IPS-15b (cell line): Measurements from ENCODE around the gene RPL19.
A peak's percentile ranks its signal among the peaks of the same experiment; 100 is the strongest.

Experiments
- H3K27me3 ChIP-seq: one replicate; pipeline ENCODE4 v1.6.1; 2013; ENCODE audit warnings: low read length; ENCODE audit not compliant: control insufficient read depth, insufficient read depth
- H3K36me3 ChIP-seq: one replicate; pipeline ENCODE4 v1.6.1; 2013; ENCODE audit warnings: low read length; ENCODE audit not compliant: control insufficient read depth, insufficient read depth
- H3K4me1 ChIP-seq: one replicate; pipeline ENCODE4 v1.6.1; 2013; ENCODE audit warnings: mild to moderate bottlenecking, low read length; ENCODE audit not compliant: control insufficient read depth, insufficient read depth
- H3K4me3 ChIP-seq: one replicate; pipeline ENCODE4 v1.5.1; 2013; ENCODE audit warnings: low read depth, low read length
- H3K9ac ChIP-seq: one replicate; pipeline ENCODE4 v1.6.1; 2013; ENCODE audit warnings: low read depth, mild to moderate bottlenecking, low read length
- H3K9me3 ChIP-seq: one replicate; pipeline ENCODE4 v1.6.1; 2013; ENCODE audit warnings: mild to moderate bottlenecking, low read length; ENCODE audit not compliant: control insufficient read depth, insufficient read depth

Gene RPL19

GRCh38 chr17:39221572-39221971, 21.5 kb downstream of the RPL19 start:
- Histone ChIP-seq H3K9me3 (no peaks in the 10 kb centered on the region), H3K4me1 (peaks cover 10% of the 10 kb centered on the region), H3K9ac (no peak overlapping the region), H3K4me3 (no peak overlapping the region), H3K27me3 (peaks cover 55% of the 10 kb centered on the region), H3K36me3 (no peaks in the 10 kb centered on the region)

- peaks cover 54% of the 10 kb centered on the region for H3K27me3 ChIP-seq
These were observed 22.1 kb downstream of the RPL19 start for GRCh38 chr17:39222151-39222550.

GRCh38 chr17:39222866-39223834, 23.1 kb downstream of the RPL19 start:
- peak overlapping the region; percentile 62 for H3K4me3 ChIP-seq
- H3K9ac ChIP-seq = no peak overlapping the region
- no peaks in the 10 kb centered on the region for H3K9me3 ChIP-seq
- peaks cover 47% of the 10 kb centered on the region for H3K27me3 ChIP-seq
- H3K4me1 ChIP-seq = peaks cover 10% of the 10 kb centered on the region
- no peaks in the 10 kb centered on the region for H3K36me3 ChIP-seq

More at GRCh38 chr17:39222151-39222550, 22.1 kb downstream of the RPL19 start:
- no peak overlapping the region for H3K9ac ChIP-seq
- H3K4me3 ChIP-seq = no peak overlapping the region
- no peaks in the 10 kb centered on the region for H3K9me3 ChIP-seq
- no peaks in the 10 kb centered on the region for H3K36me3 ChIP-seq
- H3K4me1 ChIP-seq = peaks cover 10% of the 10 kb centered on the region

GRCh38 chr17:39223907-39224777, 24.1 kb downstream of the RPL19 start:
- Histone ChIP-seq H3K9ac (no peak overlapping the region), H3K27me3 (peaks cover 38% of the 10 kb centered on the region), H3K4me1 (peaks cover 10% of the 10 kb centered on the region), H3K9me3 (no peaks in the 10 kb centered on the region), H3K36me3 (no peaks in the 10 kb centered on the region), H3K4me3 (peak overlapping the region; percentile 62)

GRCh38 chr17:39224778-39225307, 24.8 kb downstream of the RPL19 start:
- H3K4me1 ChIP-seq = peaks cover 10% of the 10 kb centered on the region

GRCh38 chr17:39225308-39225958, 25.4 kb downstream of the RPL19 start, which contains the start of gene STAC2:
Gene STAC2, minus strand, starts transcription at chr17:39225945. Its CDS starts 443 bp downstream, at chr17:39225502.
- peak within 1 kb of the TSS; percentile 62 for H3K4me3 ChIP-seq
- H3K9me3 ChIP-seq = no peaks in the 10 kb centered on the region
- H3K9ac ChIP-seq = no peak within 1 kb of the TSS
- H3K27me3 ChIP-seq = peaks cover 35% of the 10 kb centered on the region
- no peaks in the 10 kb centered on the region for H3K36me3 ChIP-seq
- peaks cover 10% of the 10 kb centered on the region for H3K4me1 ChIP-seq

More at GRCh38 chr17:39224778-39225307, 24.8 kb downstream of the RPL19 start:
- peak overlapping the region; percentile 62 for H3K4me3 ChIP-seq
- H3K27me3 ChIP-seq = peaks cover 35% of the 10 kb centered on the region
- no peak overlapping the region for H3K9ac ChIP-seq
- H3K9me3 ChIP-seq = no peaks in the 10 kb centered on the region
- H3K36me3 ChIP-seq = no peaks in the 10 kb centered on the region

- Histone ChIP-seq H3K9me3 (no peaks in the 10 kb centered on the region), H3K4me1 (peaks cover 10% of the 10 kb centered on the region), H3K9ac (no peak overlapping the region), H3K36me3 (no peaks in the 10 kb centered on the region), H3K27me3 (peaks cover 35% of the 10 kb centered on the region), H3K4me3 (peak overlapping the region; percentile 39)
These were observed 26.0 kb downstream of the RPL19 start for GRCh38 chr17:39225959-39226683.

- Histone ChIP-seq H3K9ac (no peak overlapping the region), H3K4me1 (peaks cover 18% of the 10 kb centered on the region), H3K9me3 (no peaks in the 10 kb centered on the region), H3K27me3 (peaks cover 32% of the 10 kb centered on the region), H3K4me3 (no peak overlapping the region), H3K36me3 (no peaks in the 10 kb centered on the region)
These were observed 27.4 kb downstream of the RPL19 start for GRCh38 chr17:39227364-39227919.

GRCh38 chr17:39229274-39229913, 29.3 kb downstream of the RPL19 start:
- Histone ChIP-seq H3K9me3 (no peaks in the 10 kb centered on the region), H3K4me3 (no peak overlapping the region), H3K36me3 (no peaks in the 10 kb centered on the region), H3K27me3 (peaks cover 21% of the 10 kb centered on the region), H3K4me1 (peaks cover 11% of the 10 kb centered on the region), H3K9ac (no peak overlapping the region)

- no peaks in the 10 kb centered on the region for H3K9me3 ChIP-seq
- peaks cover 12% of the 10 kb centered on the region for H3K27me3 ChIP-seq
- H3K9ac ChIP-seq = no peak overlapping the region
- H3K4me1 ChIP-seq = peaks cover 11% of the 10 kb centered on the region
- H3K4me3 ChIP-seq = no peak overlapping the region
- no peaks in the 10 kb centered on the region for H3K36me3 ChIP-seq
These were observed 30.3 kb downstream of the RPL19 start for GRCh38 chr17:39230361-39230760.
